ENCODE data around the gene MARCHF6. TPM values are rescaled to one million over a fixed set of nuclear protein-coding genes. Genes with fewer than 3 reads are reported as not detected.

MARCHF6 gene
- polyA plus RNA-seq, 3 donors, result 32.5 to 42.6 (median 33.5) TPM

DNA sequence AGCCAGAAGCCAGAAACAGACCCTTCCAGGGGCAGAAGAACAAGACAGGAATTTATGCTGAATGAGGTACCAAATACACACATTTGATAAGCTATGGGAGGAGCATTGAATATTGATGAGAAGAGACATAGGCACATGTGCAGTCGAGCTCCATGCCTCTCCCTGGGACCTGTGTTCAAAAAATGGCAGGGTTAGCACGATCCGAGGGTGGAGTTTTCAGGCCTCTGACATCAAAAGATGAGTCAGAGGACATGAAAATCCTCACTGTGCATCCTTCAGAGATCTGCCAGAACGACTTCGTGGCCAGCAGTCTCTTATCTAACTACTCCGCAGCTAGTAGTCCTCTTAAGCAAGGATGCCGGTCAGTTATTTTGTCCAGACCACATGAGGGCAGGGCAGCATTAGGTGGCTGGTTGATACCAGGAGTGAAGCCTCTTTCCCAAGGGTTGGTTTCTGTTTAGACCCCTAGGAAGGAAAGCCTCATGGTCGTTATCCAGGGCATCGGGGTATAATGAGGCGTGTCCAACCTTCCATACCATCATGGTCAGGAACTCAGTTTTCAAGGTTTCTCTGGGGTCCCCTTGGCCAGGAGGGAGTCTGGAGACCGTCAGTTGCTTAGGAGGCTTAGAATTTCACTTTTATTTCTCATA, 34.2 kb upstream of the MARCHF6 start:
- WGBS, 3 donors, result 63 to 78% (median 72%) methylated on average over 11 of the region's 11 CpGs

GRCh38 chr5:10320793-10321192, 32.7 kb upstream of the MARCHF6 start:
- 64 to 69% (median 65%) methylated on average over 3 of the region's 3 CpGs for WGBS, 3 donors
- no peak overlapping the region for H3K27ac ChIP-seq (ENCODE audit: low read depth, low read length)

More for the DNA sequence above, 34.2 kb upstream of the MARCHF6 start:
- H3K27ac ChIP-seq (ENCODE audit: low read depth, low read length), result no peak overlapping the region

DNA sequence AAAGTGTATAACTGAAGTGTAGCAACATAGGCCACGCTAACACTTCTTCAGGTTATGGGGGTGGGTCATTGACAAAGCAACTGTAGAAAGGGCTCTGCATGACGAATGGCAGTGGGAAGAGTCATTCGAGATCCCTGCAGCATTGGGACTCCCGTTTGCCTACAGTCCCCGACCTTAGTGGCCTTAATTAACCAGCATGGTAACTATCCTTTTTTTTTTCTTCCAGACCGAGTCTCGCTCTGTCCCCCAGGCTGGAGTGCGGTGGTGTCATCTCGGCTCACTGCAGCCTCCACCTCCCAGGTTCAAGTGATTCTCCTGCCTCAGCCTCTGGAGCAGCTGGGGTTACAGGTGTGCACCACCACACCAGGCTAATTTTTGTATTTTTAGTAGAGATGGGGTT, 31.6 kb upstream of the MARCHF6 start:
- WGBS, 3 donors, result 81 to 91% (median 84%) methylated on average over 9 of the region's 9 CpGs
- H3K27ac ChIP-seq (ENCODE audit: low read depth, low read length), result no peak overlapping the region

DNA sequence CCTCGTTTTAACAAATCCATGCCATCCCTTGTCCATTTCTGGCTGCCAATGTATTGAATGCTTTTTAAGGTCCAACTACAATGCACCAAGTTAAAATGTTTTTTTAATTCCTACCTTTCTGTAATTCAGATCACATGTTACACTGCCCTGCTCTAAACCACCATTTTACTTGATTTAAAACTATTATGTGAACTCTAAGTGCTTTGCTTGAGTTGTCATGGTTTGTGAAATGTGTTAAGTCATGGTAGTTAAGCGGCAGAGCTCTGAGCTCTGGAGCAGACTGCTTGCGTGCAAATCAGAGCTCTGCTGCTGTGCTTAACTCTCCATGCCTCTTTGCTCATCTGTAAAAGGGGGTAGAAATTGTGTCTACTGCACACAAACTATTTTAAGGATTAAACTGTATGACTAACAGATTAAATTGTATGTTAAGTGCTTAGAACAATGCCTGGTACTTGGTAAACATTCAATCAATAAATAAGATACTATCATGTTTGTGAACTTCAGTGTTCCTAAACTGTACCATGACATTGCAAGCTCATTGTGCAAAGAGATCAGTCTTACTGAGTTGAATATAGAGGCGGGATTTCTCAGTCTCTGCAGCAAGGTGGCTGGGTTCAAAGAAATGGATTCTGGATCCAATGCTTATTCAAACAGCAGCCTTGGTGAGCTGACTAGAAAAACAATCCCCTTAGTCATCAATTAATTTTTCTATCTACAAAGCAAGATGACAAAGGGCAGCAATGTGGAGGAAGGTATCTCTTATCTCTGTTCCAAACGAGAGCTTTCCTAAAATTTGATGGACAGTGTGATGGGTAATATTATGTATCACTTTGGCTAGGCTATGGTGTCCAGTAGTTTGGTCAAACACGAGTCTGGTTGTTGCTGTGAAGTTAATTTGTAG, 29.7 kb upstream of the MARCHF6 start:
- no peak overlapping the region for H3K27ac ChIP-seq (ENCODE audit: low read depth, low read length)
- 59 to 79% (median 75%) methylated on average over 6 of the region's 6 CpGs for WGBS, 3 donors

GRCh38 chr5:10324518-10325370, 28.8 kb upstream of the MARCHF6 start:
- H3K27ac ChIP-seq (ENCODE audit: low read depth, low read length), result no peak overlapping the region
- WGBS, 3 donors, result 73 to 94% (median 91%) methylated on average over 6 of the region's 6 CpGs

DNA sequence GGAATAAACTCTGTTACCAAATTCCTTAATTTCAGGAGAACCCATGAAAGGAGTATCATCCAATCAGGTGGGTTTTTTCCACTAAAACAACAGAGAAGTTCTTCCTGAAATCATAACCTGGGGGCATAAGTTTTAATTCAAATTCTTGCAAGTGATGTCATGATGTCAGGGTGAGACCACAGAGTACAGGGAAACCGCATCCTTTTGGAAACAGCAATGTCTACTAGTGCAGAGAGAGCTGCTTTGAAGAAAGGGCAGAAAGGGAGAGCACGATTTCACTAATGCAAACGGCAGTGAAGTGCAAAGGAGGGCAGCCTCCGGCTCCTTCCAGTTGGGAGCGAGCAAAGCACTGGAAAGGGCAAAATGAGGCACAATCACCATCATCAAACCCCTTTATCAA, 25.2 kb upstream of the MARCHF6 start:
- WGBS, 3 donors, result 91 to 96% (median 95%) methylated on average over 5 of the region's 5 CpGs
- no peak overlapping the region for H3K27ac ChIP-seq (ENCODE audit: low read depth, low read length)

DNA sequence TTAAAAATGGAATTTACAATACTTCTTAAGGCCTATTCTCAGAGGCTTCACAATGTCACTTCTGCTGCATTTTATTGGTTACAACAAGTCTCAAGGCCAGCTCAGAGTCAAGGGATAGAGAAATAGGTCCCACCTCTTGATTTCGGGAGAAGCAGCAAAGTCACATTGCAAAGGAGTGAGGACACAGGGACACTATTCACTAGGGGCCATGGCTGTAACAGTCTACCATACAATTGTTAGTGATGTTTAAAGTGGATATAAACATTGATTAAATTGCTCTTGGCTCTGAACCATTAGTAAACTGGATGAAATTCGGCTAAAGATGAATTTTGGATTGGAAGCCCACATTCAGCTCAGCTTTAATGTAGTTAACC, 24.1 kb upstream of the MARCHF6 start:
- WGBS, 3 donors, result 65 to 77% (median 68%) methylated on average over 2 of the region's 2 CpGs
- H3K27ac ChIP-seq (ENCODE audit: low read depth, low read length), result no peak overlapping the region

DNA sequence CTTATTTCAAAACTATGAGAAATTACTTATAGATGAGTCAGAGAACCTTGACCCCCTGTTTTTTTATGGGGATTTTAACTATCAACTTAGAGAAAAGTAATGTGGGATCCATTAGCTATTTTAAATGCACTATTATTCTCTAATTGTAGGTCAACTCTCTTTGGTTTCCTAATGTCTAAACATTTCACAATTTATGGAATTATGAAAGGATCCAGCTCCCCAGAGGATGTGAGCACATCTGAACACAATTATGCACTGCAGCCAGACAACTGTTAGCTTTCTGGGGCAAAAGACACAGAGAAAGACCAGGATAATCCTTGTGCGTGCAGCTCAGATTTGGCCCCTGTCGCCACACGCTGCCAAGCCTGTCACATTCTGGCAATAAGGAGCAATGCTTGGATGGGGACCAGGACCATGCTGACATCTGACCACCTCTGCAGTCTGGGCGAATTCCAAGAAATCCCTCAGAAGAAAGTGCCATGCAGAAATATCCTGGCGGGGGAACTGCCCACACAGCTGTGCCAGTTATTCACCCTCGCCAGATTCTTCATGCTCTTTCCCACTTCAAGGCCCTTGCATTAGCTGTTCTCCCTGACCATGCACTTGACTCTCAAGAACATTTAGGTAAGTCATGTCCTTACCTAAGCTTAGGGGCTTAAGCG, 23.5 kb upstream of the MARCHF6 start:
- no peak overlapping the region for H3K27ac ChIP-seq (ENCODE audit: low read depth, low read length)
- WGBS, 3 donors, result 33 to 59% (median 57%) methylated on average over 7 of the region's 7 CpGs

DNA sequence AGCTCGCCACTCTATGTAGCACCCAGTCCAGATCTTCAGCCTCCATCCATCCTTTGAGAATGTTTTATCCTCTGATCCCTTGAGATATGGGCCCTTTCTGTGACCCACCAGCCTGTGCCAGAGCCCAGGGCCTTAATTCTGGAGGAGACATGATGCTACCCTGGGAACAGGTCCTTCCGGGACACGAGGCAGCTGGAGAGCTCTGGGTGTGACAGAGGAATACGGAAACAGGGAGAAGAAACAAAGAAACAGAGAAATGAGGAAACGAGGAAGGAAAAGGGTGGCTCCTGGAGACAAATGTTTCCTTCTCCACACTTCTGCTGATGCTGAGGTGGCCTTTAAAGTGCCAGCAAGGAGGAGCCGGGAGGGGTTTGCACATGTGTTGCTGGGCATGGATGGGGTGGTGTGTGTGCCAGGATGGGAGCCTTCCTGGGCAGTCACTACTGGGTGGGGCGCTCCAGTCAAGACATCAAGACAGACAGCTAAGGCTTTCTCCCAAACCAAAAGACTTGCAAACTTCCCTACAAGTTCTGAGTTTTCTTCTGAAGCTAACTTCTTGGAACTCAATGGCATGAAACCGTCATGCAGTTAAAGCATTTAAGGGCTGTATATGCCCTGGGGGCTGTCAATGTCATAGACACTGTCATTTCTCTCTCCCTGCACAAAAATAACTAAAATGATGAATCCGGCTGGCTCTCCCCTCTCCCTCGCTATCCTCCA, 22.8 kb upstream of the MARCHF6 start:
- 41 to 72% (median 49%) methylated on average over 10 of the region's 10 CpGs for WGBS, 3 donors
- H3K27ac ChIP-seq (ENCODE audit: low read depth, low read length), result no peak overlapping the region

GRCh38 chr5:10331341-10331796, 22.1 kb upstream of the MARCHF6 start:
- WGBS, 3 donors, result 41 to 57% (median 46%) methylated on average over 7 of the region's 7 CpGs
- H3K27ac ChIP-seq (ENCODE audit: low read depth, low read length), result no peak overlapping the region

GRCh38 chr5:10332301-10332700, 21.2 kb upstream of the MARCHF6 start:
- no peak overlapping the region for H3K27ac ChIP-seq (ENCODE audit: low read depth, low read length)
- WGBS, 3 donors, result 83 to 93% (median 93%) methylated on average over 5 of the region's 5 CpGs

- WGBS, 3 donors, result 2 to 4% (median 4%) methylated on average over 80 to 81 of the region's 81 CpGs
- no peak overlapping the region for H3K27ac ChIP-seq (ENCODE audit: low read depth, low read length)
Observed at GRCh38 chr5:10333154-10334006, 20.1 kb upstream of the MARCHF6 start.

GRCh38 chr5:10334831-10335230, 18.7 kb upstream of the MARCHF6 start:
- H3K27ac ChIP-seq (ENCODE audit: low read depth, low read length), result no peak overlapping the region
- 69 to 88% (median 70%) methylated on average over 5 of the region's 5 CpGs for WGBS, 3 donors

- 88 to 96% (median 89%) methylated on average over 14 of the region's 14 CpGs for WGBS, 3 donors
- H3K27ac ChIP-seq (ENCODE audit: low read depth, low read length), result no peak overlapping the region
Observed at GRCh38 chr5:10335711-10336470, 17.6 kb upstream of the MARCHF6 start.

- WGBS, 3 donors, result 82 to 95% (median 93%) methylated on average over 4 of the region's 4 CpGs
- no peak overlapping the region for H3K27ac ChIP-seq (ENCODE audit: low read depth, low read length)
Observed at GRCh38 chr5:10337107-10337506, 16.4 kb upstream of the MARCHF6 start.

- 74 to 85% (median 85%) methylated on average over 4 of the region's 4 CpGs for WGBS, 3 donors
Observed at GRCh38 chr5:10337986-10338385, 15.5 kb upstream of the MARCHF6 start.

More at GRCh38 chr5:10337986-10338385, 15.5 kb upstream of the MARCHF6 start:
- H3K27ac ChIP-seq (ENCODE audit: low read depth, low read length), result no peak overlapping the region

Data from adipose tissue (tissue), 3 donors.